Endodermal cell (in vitro differentiated cells): ENCODE data around the gene TNNI3K. TPM values are rescaled to one million over a fixed set of nuclear protein-coding genes. Genes with fewer than 3 reads are reported as not detected.

ENCODE experiments used
- DNase-seq: peaks from one replicate; pipeline ENCODE4 v3.0.0-alpha.2; 2017
- H3K27ac ChIP-seq: 2 replicates; pipeline ENCODE4 v1.5.1; 2013; ENCODE audit warnings: mild to moderate bottlenecking, low read depth, low read length, moderate library complexity
- H3K27me3 ChIP-seq: 2 replicates; pipeline ENCODE4 v1.6.1; 2013; ENCODE audit warnings: mild to moderate bottlenecking, low read length, moderate library complexity; ENCODE audit not compliant: insufficient read depth, control insufficient read depth, poor library complexity, severe bottlenecking
- H3K36me3 ChIP-seq: 2 replicates; pipeline ENCODE4 v1.7.0; 2013; ENCODE audit warnings: mild to moderate bottlenecking, low read length, moderate library complexity; ENCODE audit not compliant: control insufficient read depth, insufficient read depth
- H3K4me1 ChIP-seq: one replicate; pipeline ENCODE4 v1.7.0; 2013; ENCODE audit warnings: low read length; ENCODE audit not compliant: control insufficient read depth, insufficient read depth
- H3K4me3 ChIP-seq: 2 replicates; pipeline ENCODE4 v1.5.1; 2013; ENCODE audit warnings: mild to moderate bottlenecking, low read length, moderate library complexity
- H3K9ac ChIP-seq: 2 replicates; pipeline ENCODE4 v1.6.1; 2013; ENCODE audit warnings: mild to moderate bottlenecking, low read length, moderate library complexity; ENCODE audit not compliant: poor library complexity, severe bottlenecking; ENCODE audit errors: extremely low read depth
- H3K9me3 ChIP-seq: 2 replicates; pipeline ENCODE4 v1.6.1; 2013; ENCODE audit warnings: mild to moderate bottlenecking, low read length, moderate library complexity; ENCODE audit not compliant: control insufficient read depth
- H3K27ac Mint-ChIP-seq: 2 replicates; pipeline ENCODE4 v1.8.0; 2020; ENCODE audit warnings: mixed read lengths
- H3K27me3 Mint-ChIP-seq: 2 replicates; pipeline ENCODE4 v1.8.0; 2021; ENCODE audit warnings: mild to moderate bottlenecking, mixed read lengths; ENCODE audit not compliant: insufficient read depth
- H3K36me3 Mint-ChIP-seq: 2 replicates; pipeline ENCODE4 v1.8.0; 2020; ENCODE audit warnings: low read depth, mixed read lengths
- H3K4me1 Mint-ChIP-seq: 2 replicates; pipeline ENCODE4 v1.8.0; 2020; ENCODE audit warnings: mixed read lengths
- H3K4me3 Mint-ChIP-seq: 2 replicates; pipeline ENCODE4 v1.8.0; 2020; ENCODE audit warnings: mild to moderate bottlenecking, moderate library complexity, mixed read lengths
- H3K9me3 Mint-ChIP-seq: 2 replicates; pipeline ENCODE4 v1.8.0; 2020; ENCODE audit warnings: mild to moderate bottlenecking, mixed read lengths
- CTCF ChIP-seq: fragments of 200-600 bp; sonication (generic); conservative IDR thresholded peaks from 2 replicates; pipeline ENCODE4 v1.5.0; 2021; ENCODE audit warnings: antibody characterized with exemption, mild to moderate bottlenecking
- WGBS, 2 experiments: methylation state at CpG; one replicate each; pipeline versions ENCODE4 v1.1.5 to v1.1.7; 2013; ENCODE audit warnings: missing lambda C conversion rate in 2 of 2, mixed read lengths in 1 of 2; ENCODE audit not compliant: insufficient coverage in 1 of 2, insufficient read length in 1 of 2; 5-methylcytosine and 5-hydroxymethylcytosine counted together
- total RNA-seq, 2 donors: library from RNA; stranded (reverse); fragmentation: NEBNext Ultra II Directional in 1 of 2; extraction: Animal tissue kit (Norgen Biotek cat#: 25700) in 1 of 2; gene quantifications; 2 replicates in 1 of 2; 3 replicates in 1 of 2; pipeline ENCODE4 v1.2.1, GENCODE V29; 2021

The TNNI3K gene
- total RNA-seq, 2 donors from 2014 or later, result 1.1 TPM; not detected in 1

GRCh38 chr1:74422421-74423292 is 187.5 kb downstream of the TNNI3K start:
- Histone ChIP-seq H3K9me3 (no peaks in the 10 kb centered on the region), H3K36me3 (no peaks in the 10 kb centered on the region), H3K9ac (no peak overlapping the region), H3K27me3 (no peaks in the 10 kb centered on the region), H3K27ac (peak overlapping the region; percentile 72), H3K4me3 (no peak overlapping the region), H3K4me1 (peaks cover 6% of the 10 kb centered on the region)
- Mint-ChIP-seq H3K36me3 (no peaks in the 10 kb centered on the region), H3K27ac (no peak overlapping the region), H3K4me1 (peaks cover 13% of the 10 kb centered on the region), H3K27me3 (no peaks in the 10 kb centered on the region), H3K4me3 (no peak overlapping the region), H3K9me3 (no peaks in the 10 kb centered on the region)
- no peak for DNase-seq
- 74 to 86% methylated on average over 3 to 4 of the region's 4 CpGs for WGBS, 2 experiments
- no peak for TF ChIP-seq CTCF

DNA sequence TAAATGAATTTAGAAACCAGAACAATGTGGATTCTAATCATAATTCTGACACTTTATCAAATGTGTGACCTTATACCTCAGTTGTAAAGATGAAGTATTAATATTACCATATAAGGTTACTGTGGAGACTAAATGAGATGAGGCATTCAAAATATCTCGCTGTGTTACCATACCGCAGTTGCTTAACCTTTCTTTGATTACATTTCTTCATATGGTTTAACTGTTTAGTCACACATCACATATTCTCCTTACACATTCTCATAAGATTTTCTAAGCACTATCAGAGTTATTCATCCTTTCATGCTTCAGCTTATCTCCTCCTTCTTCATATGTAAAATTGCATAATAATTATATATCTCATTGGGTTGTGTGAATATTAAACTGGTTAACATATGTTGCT is 188.3 kb downstream of the TNNI3K start:
- Mint-ChIP-seq H3K27me3 (no peaks in the 10 kb centered on the region), H3K36me3 (no peaks in the 10 kb centered on the region), H3K4me1 (peaks cover 13% of the 10 kb centered on the region), H3K4me3 (no peak overlapping the region), H3K9me3 (no peaks in the 10 kb centered on the region), H3K27ac (no peak overlapping the region)
- Histone ChIP-seq H3K27me3 (no peaks in the 10 kb centered on the region), H3K9ac (no peak overlapping the region), H3K27ac (peak overlapping the region; percentile 72), H3K36me3 (no peaks in the 10 kb centered on the region), H3K4me1 (peaks cover 6% of the 10 kb centered on the region), H3K4me3 (no peak overlapping the region), H3K9me3 (no peaks in the 10 kb centered on the region)
- no peak for DNase-seq
- 93% methylated on average over 2 of the region's 2 CpGs; no CpG with 5 or more reads in 1 of the 2 experiments for WGBS, 2 experiments
- no peak for TF ChIP-seq CTCF

GRCh38 chr1:74425676-74426075 is 190.5 kb downstream of the TNNI3K start:
- Histone ChIP-seq H3K27me3 (no peaks in the 10 kb centered on the region), H3K27ac (no peak overlapping the region), H3K9ac (no peak overlapping the region), H3K36me3 (no peaks in the 10 kb centered on the region), H3K9me3 (no peaks in the 10 kb centered on the region), H3K4me1 (peaks cover 12% of the 10 kb centered on the region), H3K4me3 (no peak overlapping the region)
- 94 to 95% methylated on average over 4 to 6 of the region's 6 CpGs for WGBS, 2 experiments
- TF ChIP-seq CTCF, result no peak
- Mint-ChIP-seq H3K36me3 (no peaks in the 10 kb centered on the region), H3K27ac (no peak overlapping the region), H3K4me1 (peaks cover 11% of the 10 kb centered on the region), H3K4me3 (no peak overlapping the region), H3K9me3 (no peaks in the 10 kb centered on the region), H3K27me3 (no peaks in the 10 kb centered on the region)
- DNase-seq, result no peak
